H9 (cell line): Measurements from ENCODE around the gene ADAMTS3. TPM values are rescaled to one million over a fixed set of nuclear protein-coding genes. Genes with fewer than 3 reads are reported as not detected.

Experiments
- DNase-seq: peaks from one replicate; pipeline ENCODE4 v3.0.0-alpha.2; 2017
- H2AFZ ChIP-seq: one replicate; pipeline ENCODE4 v1.6.1; 2013; ENCODE audit warnings: mild to moderate bottlenecking, low read length, control low read depth, moderate library complexity
- H2AK5ac ChIP-seq: 2 replicates; pipeline ENCODE4 v1.6.1; 2013; ENCODE audit warnings: low read length, control low read depth, mixed read lengths; ENCODE audit not compliant: insufficient read length
- H2BK120ac ChIP-seq: one replicate; pipeline ENCODE4 v1.6.1; 2013; ENCODE audit warnings: low read depth, mild to moderate bottlenecking, low read length, control low read depth, inconsistent platforms; ENCODE audit not compliant: poor library complexity, severe bottlenecking
- H2BK12ac ChIP-seq: 2 replicates; pipeline ENCODE4 v1.6.1; 2013; ENCODE audit warnings: low read length, control low read depth, mixed read lengths, low read depth; ENCODE audit not compliant: insufficient read length
- H2BK15ac ChIP-seq: 2 replicates; pipeline ENCODE4 v1.6.1; 2013; ENCODE audit warnings: low read depth, low read length, control low read depth
- H2BK20ac ChIP-seq: one replicate; pipeline ENCODE4 v1.6.1; 2013; ENCODE audit warnings: low read depth, mild to moderate bottlenecking, low read length, control low read depth, inconsistent platforms; ENCODE audit not compliant: poor library complexity, severe bottlenecking
- H2BK5ac ChIP-seq: 2 replicates; pipeline ENCODE4 v1.6.1; 2013; ENCODE audit warnings: low read length, control low read depth, mixed read lengths; ENCODE audit not compliant: insufficient read length
- H3K14ac ChIP-seq: 2 replicates; pipeline ENCODE4 v1.6.1; 2013; ENCODE audit warnings: low read length, control low read depth; ENCODE audit not compliant: insufficient read depth
- H3K18ac ChIP-seq: 2 replicates; pipeline ENCODE4 v1.6.1; 2013; ENCODE audit warnings: low read depth, mild to moderate bottlenecking, mixed read lengths, low read length, control low read depth; ENCODE audit not compliant: insufficient read length
- H3K23ac ChIP-seq: 2 replicates; pipeline ENCODE4 v1.6.1; 2013; ENCODE audit warnings: low read length, control low read depth, mixed read lengths, low read depth; ENCODE audit not compliant: insufficient read length
- H3K23me2 ChIP-seq: 2 replicates; pipeline ENCODE4 v1.6.1; 2013; ENCODE audit warnings: low read depth, mild to moderate bottlenecking, mixed read lengths, low read length, control low read depth; ENCODE audit not compliant: insufficient read length, poor library complexity, severe bottlenecking
- H3K27ac ChIP-seq: 2 replicates; pipeline ENCODE4 v1.5.1; 2013; ENCODE audit warnings: low read length, control low read depth, mixed read lengths, low read depth; ENCODE audit not compliant: insufficient read length
- H3K27me3 ChIP-seq: 2 replicates; pipeline ENCODE4 v1.6.1; 2013; ENCODE audit warnings: low read length, control low read depth, inconsistent platforms; ENCODE audit not compliant: insufficient read depth
- H3K4ac ChIP-seq: 2 replicates; pipeline ENCODE4 v1.6.1; 2013; ENCODE audit warnings: low read depth, mild to moderate bottlenecking, control low read depth, inconsistent platforms, low read length, moderate library complexity
- H3K4me1 ChIP-seq: 2 replicates; pipeline ENCODE4 v1.6.1; 2013; ENCODE audit warnings: low read length, control low read depth, inconsistent platforms; ENCODE audit not compliant: insufficient read depth
- H3K4me2 ChIP-seq: 2 replicates; pipeline ENCODE4 v1.6.1; 2013; ENCODE audit warnings: low read length, control low read depth, mixed read lengths; ENCODE audit not compliant: insufficient read length, insufficient read depth
- H3K56ac ChIP-seq: 2 replicates; pipeline ENCODE4 v1.6.1; 2013; ENCODE audit warnings: low read depth, mild to moderate bottlenecking, mixed read lengths, low read length, control low read depth; ENCODE audit not compliant: insufficient read length
- H3K79me1 ChIP-seq: 2 replicates; pipeline ENCODE4 v1.6.1; 2013; ENCODE audit warnings: low read depth, mild to moderate bottlenecking, moderate library complexity, low read length, control low read depth, inconsistent platforms; ENCODE audit not compliant: insufficient read depth, poor library complexity, severe bottlenecking
- H3K79me2 ChIP-seq: 2 replicates; pipeline ENCODE4 v1.6.1; 2013; ENCODE audit warnings: low read length, control low read depth, inconsistent platforms; ENCODE audit not compliant: insufficient read depth
- H3K9ac ChIP-seq: 2 replicates; pipeline ENCODE4 v1.6.1; 2013; ENCODE audit warnings: low read length, control low read depth, mixed read lengths; ENCODE audit not compliant: insufficient read length; ENCODE audit errors: extremely low read depth
- H3K9me3 ChIP-seq: one replicate; pipeline ENCODE4 v1.6.1; 2013; ENCODE audit warnings: low read depth, low read length, inconsistent platforms; ENCODE audit not compliant: control insufficient read depth
- H3T11ph ChIP-seq: one replicate; pipeline ENCODE4 v1.6.1; 2013; ENCODE audit warnings: mild to moderate bottlenecking, low read length, control low read depth, inconsistent platforms
- H4K20me1 ChIP-seq: one replicate; pipeline ENCODE4 v1.6.1; 2013; ENCODE audit not compliant: control insufficient read depth, insufficient read length, insufficient read depth
- H4K5ac ChIP-seq: 2 replicates; pipeline ENCODE4 v1.6.1; 2013; ENCODE audit warnings: low read depth, mild to moderate bottlenecking, mixed read lengths, low read length, control low read depth; ENCODE audit not compliant: insufficient read length
- H4K8ac ChIP-seq: replicated peaks from 2 replicates; pipeline ENCODE4 v1.6.1; 2013; ENCODE audit warnings: low read length, control low read depth, mixed read lengths, low read depth; ENCODE audit not compliant: insufficient read length
- H4K91ac ChIP-seq: 2 replicates; pipeline ENCODE4 v1.6.1; 2013; ENCODE audit warnings: low read depth, mild to moderate bottlenecking, moderate library complexity, mixed read lengths, low read length, control low read depth; ENCODE audit not compliant: insufficient read length
- H3K27ac Mint-ChIP-seq, 3 experiments: 2 replicates in 2 of 3; 3 replicates in 1 of 3; pipeline ENCODE4 v1.8.0; 2020 to 2021; ENCODE audit warnings: mixed read lengths in 3 of 3, mild to moderate bottlenecking in 1 of 3, moderate library complexity in 1 of 3
- H3K27me3 Mint-ChIP-seq: 2 replicates; pipeline ENCODE4 v1.8.0; 2021; ENCODE audit warnings: low read depth, mild to moderate bottlenecking, moderate library complexity, mixed read lengths
- H3K36me3 Mint-ChIP-seq, 3 experiments: 2 replicates in 2 of 3; 3 replicates in 1 of 3; pipeline ENCODE4 v1.8.0; 2020 to 2021; ENCODE audit warnings: low read depth in 3 of 3, mixed read lengths in 3 of 3; ENCODE audit not compliant: insufficient read depth in 1 of 3
- H3K4me1 Mint-ChIP-seq, 2 experiments: 2 replicates each; pipeline ENCODE4 v1.8.0; 2020; ENCODE audit warnings: mixed read lengths in 2 of 2
- H3K4me3 Mint-ChIP-seq, 2 experiments: 2 replicates in 1 of 2; 3 replicates in 1 of 2; pipeline ENCODE4 v1.8.0; 2020 to 2021; ENCODE audit warnings: mild to moderate bottlenecking in 2 of 2, mixed read lengths in 2 of 2, moderate library complexity in 1 of 2
- H3K9me3 Mint-ChIP-seq, 2 experiments: 2 replicates in 1 of 2; 3 replicates in 1 of 2; pipeline ENCODE4 v1.8.0; 2020; ENCODE audit warnings: mild to moderate bottlenecking in 2 of 2, mixed read lengths in 2 of 2, moderate library complexity in 1 of 2
- WGBS: extraction: QIAGEN DNeasy Blood & Tissue Kit; methylation state at CpG from one replicate; pipeline ENCODE4 v1.1.7; 2013; ENCODE audit warnings: missing lambda C conversion rate, low lambda C conversion rate, mixed read lengths; ENCODE audit not compliant: insufficient read length; ENCODE audit errors: extremely low coverage; 5-methylcytosine and 5-hydroxymethylcytosine counted together
- total RNA-seq: library from RNA; stranded (reverse); gene quantifications from 2 replicates; pipeline ENCODE4 v1.2.1, GENCODE V29; 2021
- TF ChIP-seq, protein P1 (sequence below): fragments of 200-600 bp; sonication (generic); conservative IDR thresholded peaks from 3 replicates; pipeline ENCODE4 v1.8.0; 2021; ENCODE audit warnings: antibody characterized with exemption, mild to moderate bottlenecking

ADAMTS3 gene
- total RNA-seq, 1 experiment from 2014 or later, result 1.1 TPM

DNA sequence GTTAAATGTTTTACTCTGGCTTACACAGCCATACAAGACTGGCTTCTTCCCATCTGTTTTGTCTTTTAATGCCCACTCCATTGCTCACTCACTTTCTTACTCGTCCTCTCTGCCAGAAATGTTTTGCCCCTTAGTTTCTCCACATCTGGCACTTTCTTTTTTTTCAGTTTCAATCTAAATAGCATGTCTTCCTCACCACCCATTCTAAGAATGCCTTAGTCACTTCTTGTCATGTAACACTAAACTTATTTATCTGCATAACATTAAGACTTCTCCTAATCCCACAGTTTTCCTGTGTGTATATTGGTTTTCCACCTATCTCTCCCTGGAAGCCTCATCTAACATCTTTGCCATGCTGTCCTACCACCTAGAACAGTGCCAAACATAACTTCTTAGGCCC, 119.3 kb downstream of the ADAMTS3 start:
- H2AFZ ChIP-seq, result no peak overlapping the region
- H3K4me1 ChIP-seq, result no peaks in the 10 kb centered on the region
- no peaks in the 10 kb centered on the region for H3K36me3 Mint-ChIP-seq
- no peak overlapping the region for H4K5ac ChIP-seq
- WGBS, result no CpG with 5 or more reads among the region's 1 CpG
- H3K14ac ChIP-seq, result no peak overlapping the region
- no peak overlapping the region for H2BK5ac ChIP-seq
- H3K18ac ChIP-seq, result no peak overlapping the region
- H3K9me3 ChIP-seq, result no peaks in the 10 kb centered on the region
- H3K79me1 ChIP-seq, result no peaks in the 10 kb centered on the region
- H4K91ac ChIP-seq, result no peak overlapping the region
- no peak overlapping the region for H3K27ac ChIP-seq
- H3K27me3 ChIP-seq, result no peaks in the 10 kb centered on the region
- no peaks in the 10 kb centered on the region for H3K79me2 ChIP-seq
- H2AK5ac ChIP-seq, result no peak overlapping the region
- TF ChIP-seq, protein P1, sequence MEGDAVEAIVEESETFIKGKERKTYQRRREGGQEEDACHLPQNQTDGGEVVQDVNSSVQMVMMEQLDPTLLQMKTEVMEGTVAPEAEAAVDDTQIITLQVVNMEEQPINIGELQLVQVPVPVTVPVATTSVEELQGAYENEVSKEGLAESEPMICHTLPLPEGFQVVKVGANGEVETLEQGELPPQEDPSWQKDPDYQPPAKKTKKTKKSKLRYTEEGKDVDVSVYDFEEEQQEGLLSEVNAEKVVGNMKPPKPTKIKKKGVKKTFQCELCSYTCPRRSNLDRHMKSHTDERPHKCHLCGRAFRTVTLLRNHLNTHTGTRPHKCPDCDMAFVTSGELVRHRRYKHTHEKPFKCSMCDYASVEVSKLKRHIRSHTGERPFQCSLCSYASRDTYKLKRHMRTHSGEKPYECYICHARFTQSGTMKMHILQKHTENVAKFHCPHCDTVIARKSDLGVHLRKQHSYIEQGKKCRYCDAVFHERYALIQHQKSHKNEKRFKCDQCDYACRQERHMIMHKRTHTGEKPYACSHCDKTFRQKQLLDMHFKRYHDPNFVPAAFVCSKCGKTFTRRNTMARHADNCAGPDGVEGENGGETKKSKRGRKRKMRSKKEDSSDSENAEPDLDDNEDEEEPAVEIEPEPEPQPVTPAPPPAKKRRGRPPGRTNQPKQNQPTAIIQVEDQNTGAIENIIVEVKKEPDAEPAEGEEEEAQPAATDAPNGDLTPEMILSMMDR, result no peak
- no peak overlapping the region for H3K4ac ChIP-seq
- no peak overlapping the region for H3K27ac Mint-ChIP-seq
- H3K23me2 ChIP-seq, result no peaks in the 10 kb centered on the region
- H3K27me3 Mint-ChIP-seq, result no peaks in the 10 kb centered on the region; the same call in 1 of the 2 replicates
- no peak overlapping the region for H3T11ph ChIP-seq
- H3K4me2 ChIP-seq, result no peak overlapping the region
- H3K56ac ChIP-seq, result no peak overlapping the region
- H3K4me3 Mint-ChIP-seq, result no peak overlapping the region
- no peak overlapping the region for H3K9ac ChIP-seq
- H4K8ac ChIP-seq, result no peak overlapping the region
- H3K9me3 Mint-ChIP-seq, result no peaks in the 10 kb centered on the region
- H4K20me1 ChIP-seq, result no peaks in the 10 kb centered on the region
- no peaks in the 10 kb centered on the region for H3K4me1 Mint-ChIP-seq
- H2BK120ac ChIP-seq, result no peak overlapping the region
- H3K23ac ChIP-seq, result no peak overlapping the region
- no peak overlapping the region for H2BK20ac ChIP-seq
- DNase-seq, result no peak
- H2BK12ac ChIP-seq, result no peak overlapping the region
- no peak overlapping the region for H2BK15ac ChIP-seq
